Measurements from ENCODE around the gene PTPRM. TPM values are rescaled to one million over a fixed set of nuclear protein-coding genes. Genes with fewer than 3 reads are reported as not detected.

The PTPRM gene
- total and polyA plus RNA-seq, 7 donors = 3.9 to 151 (median 62.8) TPM

GRCh38 chr18:8121942-8122480 is 554.9 kb downstream of the PTPRM start:
- H3K4me3 ChIP-seq = no peak overlapping the region
- no peak for DNase-seq
- H3K4me1 ChIP-seq = peaks cover 0 to 15% (median 0%) of the 10 kb centered on the region in 4 donors
- no peaks in the 10 kb centered on the region for H3K36me3 ChIP-seq
- TF ChIP-seq EP300 (IDR thresholded peaks at IDR 0.05) (no peak), POLR2AphosphoS5 (IDR thresholded peaks at IDR 0.05) (no peak), CTCF (IDR thresholded peaks at IDR 0.05) (no peak), POLR2A (IDR thresholded peaks at IDR 0.05) (no peak)
- H3K27ac ChIP-seq = no peak overlapping the region
- no peaks in the 10 kb centered on the region for H3K27me3 ChIP-seq
- intact Hi-C loops (cut with DNase I) = no loop called here
- H3K9me3 ChIP-seq = no peaks in the 10 kb centered on the region
- WGBS, 2 donors = 85 to 91% methylated on average over 9 of the region's 9 CpGs

GRCh38 chr18:8124232-8125146 is 557.4 kb downstream of the PTPRM start:
- intact Hi-C loops (cut with DNase I) = no loop called here
- no peak for DNase-seq
- H3K4me3 ChIP-seq = no peak overlapping the region
- no peak for TF ChIP-seq POLR2AphosphoS5 (IDR thresholded peaks at IDR 0.05)
- TF ChIP-seq POLR2A (IDR thresholded peaks at IDR 0.05) = no peak
- no peak for TF ChIP-seq EP300 (IDR thresholded peaks at IDR 0.05)
- no peak for TF ChIP-seq CTCF (IDR thresholded peaks at IDR 0.05)
- H3K27me3 ChIP-seq = no peaks in the 10 kb centered on the region
- no peaks in the 10 kb centered on the region for H3K9me3 ChIP-seq
- no peaks in the 10 kb centered on the region for H3K36me3 ChIP-seq
- H3K4me1 ChIP-seq = peaks cover 0 to 15% (median 0%) of the 10 kb centered on the region in 4 donors
- WGBS, 2 donors = 58 to 68% methylated on average over 7 of the region's 7 CpGs
- no peak overlapping the region for H3K27ac ChIP-seq

GRCh38 chr18:8130096-8130495 is 563.0 kb downstream of the PTPRM start:
- intact Hi-C loops (cut with DNase I) = no loop called here
- H3K4me1 ChIP-seq = peaks cover 0 to 3% (median 0%) of the 10 kb centered on the region in 4 donors
- TF ChIP-seq POLR2A (IDR thresholded peaks at IDR 0.05) = no peak
- no peak for TF ChIP-seq EP300 (IDR thresholded peaks at IDR 0.05)
- no peak for TF ChIP-seq CTCF (IDR thresholded peaks at IDR 0.05)
- no peak for TF ChIP-seq POLR2AphosphoS5 (IDR thresholded peaks at IDR 0.05)
- no peaks in the 10 kb centered on the region for H3K36me3 ChIP-seq
- 73 to 82% methylated on average over 5 of the region's 5 CpGs for WGBS, 2 donors
- no peak for DNase-seq
- no peaks in the 10 kb centered on the region for H3K27me3 ChIP-seq
- H3K27ac ChIP-seq = no peak overlapping the region
- H3K9me3 ChIP-seq = no peaks in the 10 kb centered on the region
- H3K4me3 ChIP-seq = no peak overlapping the region

GRCh38 chr18:8133032-8133431 is 565.9 kb downstream of the PTPRM start:
- H3K36me3 ChIP-seq = no peaks in the 10 kb centered on the region
- H3K4me1 ChIP-seq = no peaks in the 10 kb centered on the region
- H3K27ac ChIP-seq = no peak overlapping the region
- H3K4me3 ChIP-seq = no peak overlapping the region
- intact Hi-C loops (cut with DNase I) = no loop called here
- TF ChIP-seq POLR2A (IDR thresholded peaks at IDR 0.05) = no peak
- TF ChIP-seq EP300 (IDR thresholded peaks at IDR 0.05) = no peak
- no peak for TF ChIP-seq CTCF (IDR thresholded peaks at IDR 0.05)
- no peaks in the 10 kb centered on the region for H3K9me3 ChIP-seq
- DNase-seq = no peak
- H3K27me3 ChIP-seq = no peaks in the 10 kb centered on the region

Data from sigmoid colon (tissue), 7 donors.